ENCODE data around the gene TMPRSS6. TPM values are rescaled to one million over a fixed set of nuclear protein-coding genes. Genes with fewer than 3 reads are reported as not detected.

TMPRSS6 gene
- total and polyA plus RNA-seq, 2 of the 8 experiments (the other 6 are each of a cell fraction or from before 2014, with no cell fraction given) = 0.02 TPM; not detected in 1

- TF ChIP-seq, protein P1, sequence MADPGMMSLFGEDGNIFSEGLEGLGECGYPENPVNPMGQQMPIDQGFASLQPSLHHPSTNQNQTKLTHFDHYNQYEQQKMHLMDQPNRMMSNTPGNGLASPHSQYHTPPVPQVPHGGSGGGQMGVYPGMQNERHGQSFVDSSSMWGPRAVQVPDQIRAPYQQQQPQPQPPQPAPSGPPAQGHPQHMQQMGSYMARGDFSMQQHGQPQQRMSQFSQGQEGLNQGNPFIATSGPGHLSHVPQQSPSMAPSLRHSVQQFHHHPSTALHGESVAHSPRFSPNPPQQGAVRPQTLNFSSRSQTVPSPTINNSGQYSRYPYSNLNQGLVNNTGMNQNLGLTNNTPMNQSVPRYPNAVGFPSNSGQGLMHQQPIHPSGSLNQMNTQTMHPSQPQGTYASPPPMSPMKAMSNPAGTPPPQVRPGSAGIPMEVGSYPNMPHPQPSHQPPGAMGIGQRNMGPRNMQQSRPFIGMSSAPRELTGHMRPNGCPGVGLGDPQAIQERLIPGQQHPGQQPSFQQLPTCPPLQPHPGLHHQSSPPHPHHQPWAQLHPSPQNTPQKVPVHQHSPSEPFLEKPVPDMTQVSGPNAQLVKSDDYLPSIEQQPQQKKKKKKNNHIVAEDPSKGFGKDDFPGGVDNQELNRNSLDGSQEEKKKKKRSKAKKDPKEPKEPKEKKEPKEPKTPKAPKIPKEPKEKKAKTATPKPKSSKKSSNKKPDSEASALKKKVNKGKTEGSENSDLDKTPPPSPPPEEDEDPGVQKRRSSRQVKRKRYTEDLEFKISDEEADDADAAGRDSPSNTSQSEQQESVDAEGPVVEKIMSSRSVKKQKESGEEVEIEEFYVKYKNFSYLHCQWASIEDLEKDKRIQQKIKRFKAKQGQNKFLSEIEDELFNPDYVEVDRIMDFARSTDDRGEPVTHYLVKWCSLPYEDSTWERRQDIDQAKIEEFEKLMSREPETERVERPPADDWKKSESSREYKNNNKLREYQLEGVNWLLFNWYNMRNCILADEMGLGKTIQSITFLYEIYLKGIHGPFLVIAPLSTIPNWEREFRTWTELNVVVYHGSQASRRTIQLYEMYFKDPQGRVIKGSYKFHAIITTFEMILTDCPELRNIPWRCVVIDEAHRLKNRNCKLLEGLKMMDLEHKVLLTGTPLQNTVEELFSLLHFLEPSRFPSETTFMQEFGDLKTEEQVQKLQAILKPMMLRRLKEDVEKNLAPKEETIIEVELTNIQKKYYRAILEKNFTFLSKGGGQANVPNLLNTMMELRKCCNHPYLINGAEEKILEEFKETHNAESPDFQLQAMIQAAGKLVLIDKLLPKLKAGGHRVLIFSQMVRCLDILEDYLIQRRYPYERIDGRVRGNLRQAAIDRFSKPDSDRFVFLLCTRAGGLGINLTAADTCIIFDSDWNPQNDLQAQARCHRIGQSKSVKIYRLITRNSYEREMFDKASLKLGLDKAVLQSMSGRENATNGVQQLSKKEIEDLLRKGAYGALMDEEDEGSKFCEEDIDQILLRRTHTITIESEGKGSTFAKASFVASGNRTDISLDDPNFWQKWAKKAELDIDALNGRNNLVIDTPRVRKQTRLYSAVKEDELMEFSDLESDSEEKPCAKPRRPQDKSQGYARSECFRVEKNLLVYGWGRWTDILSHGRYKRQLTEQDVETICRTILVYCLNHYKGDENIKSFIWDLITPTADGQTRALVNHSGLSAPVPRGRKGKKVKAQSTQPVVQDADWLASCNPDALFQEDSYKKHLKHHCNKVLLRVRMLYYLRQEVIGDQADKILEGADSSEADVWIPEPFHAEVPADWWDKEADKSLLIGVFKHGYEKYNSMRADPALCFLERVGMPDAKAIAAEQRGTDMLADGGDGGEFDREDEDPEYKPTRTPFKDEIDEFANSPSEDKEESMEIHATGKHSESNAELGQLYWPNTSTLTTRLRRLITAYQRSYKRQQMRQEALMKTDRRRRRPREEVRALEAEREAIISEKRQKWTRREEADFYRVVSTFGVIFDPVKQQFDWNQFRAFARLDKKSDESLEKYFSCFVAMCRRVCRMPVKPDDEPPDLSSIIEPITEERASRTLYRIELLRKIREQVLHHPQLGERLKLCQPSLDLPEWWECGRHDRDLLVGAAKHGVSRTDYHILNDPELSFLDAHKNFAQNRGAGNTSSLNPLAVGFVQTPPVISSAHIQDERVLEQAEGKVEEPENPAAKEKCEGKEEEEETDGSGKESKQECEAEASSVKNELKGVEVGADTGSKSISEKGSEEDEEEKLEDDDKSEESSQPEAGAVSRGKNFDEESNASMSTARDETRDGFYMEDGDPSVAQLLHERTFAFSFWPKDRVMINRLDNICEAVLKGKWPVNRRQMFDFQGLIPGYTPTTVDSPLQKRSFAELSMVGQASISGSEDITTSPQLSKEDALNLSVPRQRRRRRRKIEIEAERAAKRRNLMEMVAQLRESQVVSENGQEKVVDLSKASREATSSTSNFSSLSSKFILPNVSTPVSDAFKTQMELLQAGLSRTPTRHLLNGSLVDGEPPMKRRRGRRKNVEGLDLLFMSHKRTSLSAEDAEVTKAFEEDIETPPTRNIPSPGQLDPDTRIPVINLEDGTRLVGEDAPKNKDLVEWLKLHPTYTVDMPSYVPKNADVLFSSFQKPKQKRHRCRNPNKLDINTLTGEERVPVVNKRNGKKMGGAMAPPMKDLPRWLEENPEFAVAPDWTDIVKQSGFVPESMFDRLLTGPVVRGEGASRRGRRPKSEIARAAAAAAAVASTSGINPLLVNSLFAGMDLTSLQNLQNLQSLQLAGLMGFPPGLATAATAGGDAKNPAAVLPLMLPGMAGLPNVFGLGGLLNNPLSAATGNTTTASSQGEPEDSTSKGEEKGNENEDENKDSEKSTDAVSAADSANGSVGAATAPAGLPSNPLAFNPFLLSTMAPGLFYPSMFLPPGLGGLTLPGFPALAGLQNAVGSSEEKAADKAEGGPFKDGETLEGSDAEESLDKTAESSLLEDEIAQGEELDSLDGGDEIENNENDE (IDR thresholded peaks at IDR 0.05; ENCODE audit: insufficient replicate concordance, low read length) = no peak
Measured at GRCh38 chr22:37146507-37147180, 37.1 kb upstream of the TMPRSS6 start (continued).
